Parathyroid adenoma (tissue), 2 donors: Measurements from ENCODE around the gene PI16.
A peak's percentile ranks its signal among the peaks of the same experiment; 100 is the strongest.

Experiments used
- H2AFZ ChIP-seq: fragments of 300-600 bp; sonication (generic); one replicate; pipeline ENCODE4 v1.7.0; 2017; ENCODE audit warnings: antibody characterized with exemption, mild to moderate bottlenecking
- H3K27ac ChIP-seq: fragments of 300-600 bp; sonication (generic); one replicate; pipeline ENCODE4 v1.7.0; 2017
- H3K27me3 ChIP-seq: fragments of 300-600 bp; sonication (generic); one replicate; pipeline ENCODE4 v1.7.0; 2017; ENCODE audit warnings: low read length; ENCODE audit not compliant: control insufficient read depth, insufficient read depth
- H3K36me3 ChIP-seq: fragments of 300-600 bp; sonication (generic); one replicate; pipeline ENCODE4 v1.7.0; 2017; ENCODE audit warnings: low read length; ENCODE audit not compliant: control insufficient read depth, insufficient read depth
- H3K4me1 ChIP-seq: fragments of 300-600 bp; sonication (generic); one replicate; pipeline ENCODE4 v1.7.0; 2017; ENCODE audit warnings: control low read depth
- H3K4me2 ChIP-seq: fragments of 300-600 bp; sonication (generic); one replicate; pipeline ENCODE4 v1.7.0; 2017; ENCODE audit warnings: low read length
- H3K4me3 ChIP-seq: fragments of 300-600 bp; sonication (generic); one replicate; pipeline ENCODE4 v1.7.0; 2017; ENCODE audit warnings: low read depth, low read length
- H3K79me2 ChIP-seq: fragments of 300-600 bp; sonication (generic); one replicate; pipeline ENCODE4 v1.7.0; 2017; ENCODE audit warnings: control low read depth
- H3K9ac ChIP-seq: fragments of 300-600 bp; sonication (generic); one replicate; pipeline ENCODE4 v1.7.0; 2017; ENCODE audit warnings: mild to moderate bottlenecking
- H3K9me3 ChIP-seq: fragments of 300-600 bp; sonication (generic); one replicate; pipeline ENCODE4 v1.7.0; 2017; ENCODE audit warnings: low read length; ENCODE audit not compliant: control insufficient read depth
- TF ChIP-seq, protein P1 (sequence below): fragments of 300-600 bp; sonication (generic); IDR thresholded peaks from one replicate; pipeline ENCODE4 v1.7.0; 2017; ENCODE audit warnings: antibody characterized with exemption, mild to moderate bottlenecking
- donor health status: primary hyperparathyroidism.

The PI16 gene

DNA sequence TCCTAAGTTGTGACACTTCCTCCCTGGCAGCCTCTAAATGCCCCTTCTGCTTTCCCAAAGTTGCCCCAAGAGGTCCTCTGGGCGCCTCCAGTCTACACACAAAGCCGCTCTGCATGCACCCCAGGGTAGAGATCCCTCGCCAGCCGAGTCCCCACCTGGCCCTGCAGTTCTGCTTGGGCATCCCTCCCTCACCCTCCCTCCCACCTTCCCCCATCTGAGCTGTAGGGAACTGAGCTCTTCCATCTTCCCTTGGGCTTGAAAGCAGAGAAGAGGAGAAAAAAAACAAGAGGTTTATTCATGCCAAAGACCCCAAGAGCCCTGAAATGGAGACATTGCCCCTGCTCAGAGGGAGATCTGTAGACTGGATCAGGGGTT lies 45.2 kb downstream of the PI16 start:
- Histone ChIP-seq H3K4me3 (no peak overlapping the region), H3K79me2 (no peaks in the 10 kb centered on the region), H3K27me3 (no peaks in the 10 kb centered on the region), H3K9ac (no peak overlapping the region), H3K36me3 (no peaks in the 10 kb centered on the region), H3K9me3 (no peaks in the 10 kb centered on the region), H2AFZ (peak overlapping the region; percentile 91), H3K4me1 (peaks cover 41% of the 10 kb centered on the region), H3K27ac (peak overlapping the region; percentile 98), H3K4me2 (no peak overlapping the region)
- TF ChIP-seq, protein P1, sequence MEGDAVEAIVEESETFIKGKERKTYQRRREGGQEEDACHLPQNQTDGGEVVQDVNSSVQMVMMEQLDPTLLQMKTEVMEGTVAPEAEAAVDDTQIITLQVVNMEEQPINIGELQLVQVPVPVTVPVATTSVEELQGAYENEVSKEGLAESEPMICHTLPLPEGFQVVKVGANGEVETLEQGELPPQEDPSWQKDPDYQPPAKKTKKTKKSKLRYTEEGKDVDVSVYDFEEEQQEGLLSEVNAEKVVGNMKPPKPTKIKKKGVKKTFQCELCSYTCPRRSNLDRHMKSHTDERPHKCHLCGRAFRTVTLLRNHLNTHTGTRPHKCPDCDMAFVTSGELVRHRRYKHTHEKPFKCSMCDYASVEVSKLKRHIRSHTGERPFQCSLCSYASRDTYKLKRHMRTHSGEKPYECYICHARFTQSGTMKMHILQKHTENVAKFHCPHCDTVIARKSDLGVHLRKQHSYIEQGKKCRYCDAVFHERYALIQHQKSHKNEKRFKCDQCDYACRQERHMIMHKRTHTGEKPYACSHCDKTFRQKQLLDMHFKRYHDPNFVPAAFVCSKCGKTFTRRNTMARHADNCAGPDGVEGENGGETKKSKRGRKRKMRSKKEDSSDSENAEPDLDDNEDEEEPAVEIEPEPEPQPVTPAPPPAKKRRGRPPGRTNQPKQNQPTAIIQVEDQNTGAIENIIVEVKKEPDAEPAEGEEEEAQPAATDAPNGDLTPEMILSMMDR, result no peak

DNA sequence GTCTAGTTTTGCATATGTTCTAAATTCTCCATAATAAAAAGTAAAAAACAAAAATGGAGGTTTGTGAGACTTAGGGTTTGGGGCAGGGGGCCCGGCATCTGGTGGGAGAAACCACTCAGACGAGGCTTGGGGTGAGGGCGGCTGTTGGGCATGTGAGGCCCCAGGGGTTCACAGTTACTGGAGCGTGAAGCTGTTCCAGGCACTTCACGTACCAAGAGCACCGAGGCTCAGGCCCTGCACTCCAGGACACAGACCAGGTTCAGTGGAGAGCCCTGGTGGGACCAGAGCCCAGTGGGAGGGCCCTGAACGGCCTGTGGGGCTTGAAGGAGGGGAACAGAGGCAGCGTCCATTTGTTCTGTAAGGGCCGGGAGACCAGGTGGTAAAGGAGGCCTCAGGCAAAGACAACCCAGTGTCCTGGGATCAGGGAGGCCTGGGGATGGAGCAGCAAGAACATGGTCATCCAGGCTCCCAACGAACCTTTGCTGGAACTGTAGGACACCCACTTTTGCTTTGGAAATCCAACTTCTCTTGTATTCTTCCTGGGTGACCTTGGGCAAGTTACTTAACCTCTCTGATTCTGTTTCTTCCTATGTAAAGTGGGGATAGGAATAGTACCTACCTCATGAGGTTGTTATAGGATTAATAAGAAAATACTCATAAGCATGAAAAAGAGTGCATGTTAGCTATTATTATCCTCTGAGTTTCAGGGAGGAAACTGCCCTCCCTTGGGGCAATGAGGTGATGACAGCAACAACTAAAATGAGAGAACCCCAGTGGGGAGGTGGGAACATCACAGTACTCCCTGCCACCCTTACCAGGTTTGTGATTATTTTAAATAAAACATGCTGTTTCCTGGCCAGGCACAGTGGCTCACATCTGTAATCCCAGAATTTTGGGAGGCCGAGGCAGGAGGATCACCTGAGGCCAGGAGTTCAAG lies 49.8 kb downstream of the PI16 start:
- peak overlapping the region; percentile 73 for H2AFZ ChIP-seq
- H3K4me3 ChIP-seq, result no peak overlapping the region
- TF ChIP-seq, protein P1, result no peak
- no peak overlapping the region for H3K4me2 ChIP-seq
- no peaks in the 10 kb centered on the region for H3K36me3 ChIP-seq
- H3K9ac ChIP-seq, result no peak overlapping the region
- peaks cover 15% of the 10 kb centered on the region for H3K4me1 ChIP-seq
- H3K9me3 ChIP-seq, result no peaks in the 10 kb centered on the region
- H3K79me2 ChIP-seq, result no peaks in the 10 kb centered on the region
- no peaks in the 10 kb centered on the region for H3K27me3 ChIP-seq
- H3K27ac ChIP-seq, result no peak overlapping the region

DNA sequence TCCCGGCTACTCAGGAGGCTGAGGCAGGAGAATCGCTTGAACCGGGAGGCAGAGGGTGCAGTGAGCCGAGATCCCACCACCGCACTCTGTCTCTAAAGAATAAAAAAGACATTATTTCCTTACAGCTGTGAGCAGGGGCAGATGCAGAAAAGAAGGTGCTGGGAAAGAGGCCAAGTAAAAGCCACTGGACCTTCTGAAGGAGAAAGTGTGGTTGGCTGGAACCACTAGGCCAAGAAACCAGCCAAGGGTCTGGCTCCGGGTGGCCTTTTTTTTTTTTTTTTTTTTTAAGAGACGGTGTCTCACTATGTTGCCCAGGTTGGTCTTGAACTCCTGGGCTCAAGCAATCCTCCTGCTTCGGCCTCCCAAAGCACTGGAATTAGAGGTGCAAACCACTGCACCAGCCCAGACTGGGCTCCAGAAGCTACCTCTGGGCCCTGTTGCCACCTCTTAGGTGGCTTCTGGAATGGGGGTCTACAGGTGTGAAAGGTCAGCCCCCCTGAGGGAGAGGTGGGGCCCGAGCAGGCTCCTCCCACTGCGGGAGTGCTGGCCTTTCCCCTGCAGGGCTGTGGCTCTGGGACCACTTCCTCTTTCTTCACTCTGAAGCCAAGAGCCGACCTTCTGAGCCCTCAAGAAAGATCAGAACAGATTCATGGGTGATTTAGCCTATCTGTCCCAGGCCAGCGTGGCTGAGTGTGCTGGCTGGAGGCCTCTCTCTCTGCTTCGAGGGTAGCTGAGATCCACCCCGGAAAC lies 50.7 kb downstream of the PI16 start, which contains the start of gene FGD2:
FGD2 (plus strand) TSS at position 595 of the 750 bp plus-strand sequence. CDS start 163 bp downstream, outside the sequence.
- Histone ChIP-seq H3K27me3 (no peaks in the 10 kb centered on the region), H3K9ac (no peak within 1 kb of the TSS), H3K27ac (no peak within 1 kb of the TSS), H3K9me3 (no peaks in the 10 kb centered on the region), H2AFZ (peak within 1 kb of the TSS; percentile 73), H3K4me2 (no peak within 1 kb of the TSS), H3K79me2 (no peaks in the 10 kb centered on the region), H3K36me3 (no peaks in the 10 kb centered on the region), H3K4me1 (peaks cover 10% of the 10 kb centered on the region), H3K4me3 (no peak within 1 kb of the TSS)
- TF ChIP-seq, protein P1, result no peak

DNA sequence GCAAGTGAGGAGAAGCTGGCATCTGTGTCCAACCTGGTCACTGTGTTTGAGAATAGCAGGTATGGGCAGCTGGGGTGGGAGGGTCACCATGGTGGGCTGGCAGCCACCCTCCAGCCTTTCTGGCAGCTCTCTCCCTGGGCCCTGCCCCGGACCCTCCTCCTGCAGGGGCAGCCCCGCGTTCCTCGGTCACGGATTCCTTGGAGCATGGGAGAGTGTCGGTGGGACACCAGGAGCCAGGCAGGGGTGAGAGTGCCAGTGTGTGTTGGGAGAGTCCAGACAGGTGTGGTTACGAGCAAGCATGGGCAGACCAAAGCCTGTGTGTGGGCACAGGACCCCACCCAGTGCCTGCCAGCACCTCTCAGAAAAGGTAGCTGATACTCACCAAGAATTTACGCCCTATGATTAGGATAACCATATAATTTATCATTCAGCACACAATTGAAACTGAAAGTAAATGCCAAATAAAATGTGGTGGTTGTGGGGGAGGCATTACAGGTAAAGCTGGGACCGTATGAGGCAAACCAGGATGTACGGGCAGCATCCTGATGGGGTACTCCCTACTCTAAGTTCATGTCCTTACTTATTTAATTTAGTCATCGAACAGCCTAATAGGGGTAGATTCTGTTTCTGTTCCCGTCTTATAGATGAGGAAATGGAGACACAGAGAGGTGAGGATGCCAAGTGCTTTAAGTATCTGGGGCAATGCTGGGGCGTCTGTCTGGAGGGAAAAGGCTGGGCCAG lies 51.5 kb downstream of the PI16 start:
- no peak overlapping the region for H2AFZ ChIP-seq
- H3K27me3 ChIP-seq, result no peaks in the 10 kb centered on the region
- no peaks in the 10 kb centered on the region for H3K36me3 ChIP-seq
- peaks cover 10% of the 10 kb centered on the region for H3K4me1 ChIP-seq
- H3K9me3 ChIP-seq, result no peaks in the 10 kb centered on the region
- TF ChIP-seq, protein P1, result no peak
- H3K4me2 ChIP-seq, result no peak overlapping the region
- no peaks in the 10 kb centered on the region for H3K79me2 ChIP-seq
- no peak overlapping the region for H3K27ac ChIP-seq
- no peak overlapping the region for H3K4me3 ChIP-seq
- H3K9ac ChIP-seq, result no peak overlapping the region
